NB4 (cell line): ENCODE data around the gene TAGLN.

Experiments used
- CTCF ChIP-seq: IDR thresholded peaks from one replicate; pipeline ENCODE4 v1.5.1; 2012; ENCODE audit warnings: low read depth, low read length
- MYC ChIP-seq: IDR thresholded peaks from 2 replicates; pipeline ENCODE4 v1.6.1; 2011; ENCODE audit warnings: low read depth, low read length
- POLR2A ChIP-seq: IDR thresholded peaks from 2 replicates; pipeline ENCODE4 v1.6.1; 2011; ENCODE audit warnings: mild to moderate bottlenecking; ENCODE audit not compliant: insufficient read length; ENCODE audit errors: extremely low read depth

GRCh38 chr11:117203069-117203407 is 3.9 kb downstream of the TAGLN start:
- TF ChIP-seq CTCF (no peak), POLR2A (no peak), MYC (no peak)
